ENCODE measurements around the gene DEPDC5. TPM values are rescaled to one million over a fixed set of nuclear protein-coding genes. Genes with fewer than 3 reads are reported as not detected.
A peak's percentile ranks its signal among the peaks of the same experiment; 100 is the strongest.

Gene DEPDC5
- total and polyA plus RNA-seq, 2 donors (not counting 1 experiment from before 2014, with no cell fraction given): 35.5 to 124 TPM

GRCh38 chr22:31893460-31893859 lies 139.6 kb downstream of the DEPDC5 start:
- ChIA-PET POLR2A (no interaction called here), CTCF (no interaction called here)
- no peak overlapping the region for H3K4me3 ChIP-seq (ENCODE audit: control extremely low read depth in 1 of 5, extremely low read depth in 1 of 5, insufficient read depth in 1 of 5, low read depth in 2 of 5, low read length in 4 of 5)
- no peaks in the 10 kb centered on the region for H3K9me3 ChIP-seq (ENCODE audit: control extremely low read depth in 1 of 3, control insufficient read depth in 2 of 3, insufficient read depth in 1 of 3, low read length in 2 of 3)
- DNase-seq: no peak
- WGBS (ENCODE audit: insufficient coverage): 95% methylated on average over 6 of the region's 6 CpGs
- no peak for ATAC-seq (ENCODE audit: low read depth)
- no peak overlapping the region for H2AFZ ChIP-seq (ENCODE audit: insufficient read depth, low read depth, low read length, poor library complexity, severe bottlenecking)
- peaks cover 13 to 74% of the 10 kb centered on the region in 2 experiments for H3K36me3 ChIP-seq (replicated peaks in 1 of 2; ENCODE audit: control extremely low read depth in 1 of 2, control insufficient read depth in 1 of 2, extremely low read depth in 1 of 2, insufficient read depth in 2 of 2, low read length in 1 of 2)
- H3K4me1 ChIP-seq (ENCODE audit: control insufficient read depth in 2 of 2, insufficient read depth in 2 of 2, low read length in 2 of 2): no peaks in the 10 kb centered on the region
- Mint-ChIP-seq H3K27ac (no peak overlapping the region), H3K27me3 (no peaks in the 10 kb centered on the region), H3K4me3 (no peak overlapping the region), H3K9me3 (ENCODE audit: insufficient read depth) (no peaks in the 10 kb centered on the region), H3K4me1 (no peaks in the 10 kb centered on the region)
- no peaks in the 10 kb centered on the region for H4K20me1 ChIP-seq (ENCODE audit: control insufficient read depth, insufficient read depth, low read length, poor library complexity, severe bottlenecking)
- TF ChIP-seq EZH2 (IDR thresholded peaks at IDR 0.05; ENCODE audit: borderline replicate concordance, insufficient read depth, low read depth, low read length, poor library complexity, severe bottlenecking): no peak
- TF ChIP-seq, protein P1, sequence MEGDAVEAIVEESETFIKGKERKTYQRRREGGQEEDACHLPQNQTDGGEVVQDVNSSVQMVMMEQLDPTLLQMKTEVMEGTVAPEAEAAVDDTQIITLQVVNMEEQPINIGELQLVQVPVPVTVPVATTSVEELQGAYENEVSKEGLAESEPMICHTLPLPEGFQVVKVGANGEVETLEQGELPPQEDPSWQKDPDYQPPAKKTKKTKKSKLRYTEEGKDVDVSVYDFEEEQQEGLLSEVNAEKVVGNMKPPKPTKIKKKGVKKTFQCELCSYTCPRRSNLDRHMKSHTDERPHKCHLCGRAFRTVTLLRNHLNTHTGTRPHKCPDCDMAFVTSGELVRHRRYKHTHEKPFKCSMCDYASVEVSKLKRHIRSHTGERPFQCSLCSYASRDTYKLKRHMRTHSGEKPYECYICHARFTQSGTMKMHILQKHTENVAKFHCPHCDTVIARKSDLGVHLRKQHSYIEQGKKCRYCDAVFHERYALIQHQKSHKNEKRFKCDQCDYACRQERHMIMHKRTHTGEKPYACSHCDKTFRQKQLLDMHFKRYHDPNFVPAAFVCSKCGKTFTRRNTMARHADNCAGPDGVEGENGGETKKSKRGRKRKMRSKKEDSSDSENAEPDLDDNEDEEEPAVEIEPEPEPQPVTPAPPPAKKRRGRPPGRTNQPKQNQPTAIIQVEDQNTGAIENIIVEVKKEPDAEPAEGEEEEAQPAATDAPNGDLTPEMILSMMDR (IDR thresholded peaks at IDR 0.05): no peak
- no peak overlapping the region for H3K9ac ChIP-seq (ENCODE audit: low read length)
- no peaks in the 10 kb centered on the region for H3K79me2 ChIP-seq (ENCODE audit: control insufficient read depth, insufficient read depth, low read length)
- no peaks in the 10 kb centered on the region for H3K27me3 ChIP-seq (replicated peaks in 1 of 4; ENCODE audit: control extremely low read depth in 1 of 4, control insufficient read depth in 3 of 4, insufficient read depth in 4 of 4, low read length in 3 of 4)
- no peak overlapping the region for H3K27ac ChIP-seq (ENCODE audit: low read length in 2 of 2)
- H3K4me2 ChIP-seq (replicated peaks; ENCODE audit: low read depth, low read length, poor library complexity, severe bottlenecking): no peak overlapping the region
- intact Hi-C loops (cut with micrococcal nuclease): no loop called here

GRCh38 chr22:31895411-31896123 lies 141.7 kb downstream of the DEPDC5 start:
- intact Hi-C loops (cut with micrococcal nuclease): no loop called here
- ChIA-PET POLR2A (no interaction called here), CTCF (interaction anchor here (1.2 kb wide), 1 partner anchor 37 kb away, joined by 3 read pairs; no protein-coding TSS in a partner anchor)
- H3K4me3 Mint-ChIP-seq: no peak overlapping the region
- Histone ChIP-seq H3K4me1 (ENCODE audit: control insufficient read depth in 2 of 2, insufficient read depth in 2 of 2, low read length in 2 of 2) (no peaks in the 10 kb centered on the region), H3K27me3 (replicated peaks in 1 of 4; ENCODE audit: control extremely low read depth in 1 of 4, control insufficient read depth in 3 of 4, insufficient read depth in 4 of 4, low read length in 3 of 4) (no peaks in the 10 kb centered on the region), H4K20me1 (ENCODE audit: control insufficient read depth, insufficient read depth, low read length, poor library complexity, severe bottlenecking) (no peaks in the 10 kb centered on the region), H3K79me2 (ENCODE audit: control insufficient read depth, insufficient read depth, low read length) (no peaks in the 10 kb centered on the region), H3K9ac (ENCODE audit: low read length) (no peak overlapping the region), H3K27ac (ENCODE audit: low read length in 2 of 2) (no peak overlapping the region), H2AFZ (ENCODE audit: insufficient read depth, low read depth, low read length, poor library complexity, severe bottlenecking) (no peak overlapping the region), H3K9me3 (ENCODE audit: control extremely low read depth in 1 of 3, control insufficient read depth in 2 of 3, insufficient read depth in 1 of 3, low read length in 2 of 3) (no peaks in the 10 kb centered on the region), H3K36me3 (replicated peaks in 1 of 2; ENCODE audit: control extremely low read depth in 1 of 2, control insufficient read depth in 1 of 2, extremely low read depth in 1 of 2, insufficient read depth in 2 of 2, low read length in 1 of 2) (peaks cover 13 to 73% of the 10 kb centered on the region in 2 experiments), H3K4me3 (ENCODE audit: control extremely low read depth in 1 of 5, extremely low read depth in 1 of 5, insufficient read depth in 1 of 5, low read depth in 2 of 5, low read length in 4 of 5) (no peak overlapping the region), H3K4me2 (replicated peaks; ENCODE audit: low read depth, low read length, poor library complexity, severe bottlenecking) (no peak overlapping the region)
- no peak for TF ChIP-seq EZH2 (IDR thresholded peaks at IDR 0.05; ENCODE audit: borderline replicate concordance, insufficient read depth, low read depth, low read length, poor library complexity, severe bottlenecking)
- TF ChIP-seq, protein P1 (IDR thresholded peaks at IDR 0.05): no peak
- H3K4me1 Mint-ChIP-seq: no peaks in the 10 kb centered on the region
- DNase-seq (no peak), ATAC-seq (ENCODE audit: low read depth) (no peak)
- H3K27ac Mint-ChIP-seq: peak overlapping the region; percentile 16
- H3K9me3 Mint-ChIP-seq (ENCODE audit: insufficient read depth): no peaks in the 10 kb centered on the region
- H3K27me3 Mint-ChIP-seq: no peaks in the 10 kb centered on the region
- WGBS (ENCODE audit: insufficient coverage): 93% methylated on average over 1 of the region's 2 CpGs

Data from B cell (primary cell).